A549 (cell line): Measurements from ENCODE around the gene GABBR2. TPM values are rescaled to one million over a fixed set of nuclear protein-coding genes. Genes with fewer than 3 reads are reported as not detected.

ENCODE experiments used
- ATAC-seq, 2 experiments: fragments of 200-7000 bp in 1 of 2; fragments of >200 bp in 1 of 2; cut with Nextera tagmentation in 1 of 2; cut with Tn5 transposase in 1 of 2; 3 replicates each; pipeline versions ENCODE4 v1.8.0 to v1.9.1; 2018 to 2020; ENCODE audit warnings: mild to moderate bottlenecking in 1 of 2, moderate library complexity in 1 of 2
- CTCF ChIA-PET: fragments of 300-600 bp; sonication (Branson Sonifier 250); formaldehyde crosslinking; extraction: SDS; loops from one replicate; lab custom pipeline; 2021; ENCODE audit warnings: antibody characterized with exemption, inconsistent platforms; lab: Yijun Ruan, JAX
- POLR2A ChIA-PET: fragments of 350-600 bp; formaldehyde crosslinking; extraction: SDS; loops from one replicate; lab custom pipeline; 2021; ENCODE audit warnings: antibody characterized with exemption, inconsistent platforms; lab: Yijun Ruan, JAX
- DNase-seq, 2 experiments: peaks; one replicate each; pipeline versions ENCODE4 v3.0.0 to v3.0.0-alpha.2; 2011 to 2016; ENCODE audit warnings: low read depth in 1 of 2, low spot score in 1 of 2
- FAIRE-seq: peaks from 2 replicates; lab custom pipeline; 2011; peaks lifted over from hg19 to GRCh38; lab: Jason Lieb, UNC
- H3K27ac ChIP-seq, 2 experiments: fragments of >200 bp; sonication (Bioruptor Twin); formaldehyde crosslinking; 3 replicates each; pipeline ENCODE4 v1.5.1; 2016 to 2017
- H3K4me1 ChIP-seq: fragments of >200 bp; sonication (Bioruptor Twin); formaldehyde crosslinking; 3 replicates; pipeline ENCODE4 v1.6.1; 2016
- H3K4me2 ChIP-seq: fragments of >200 bp; sonication (Bioruptor Twin); formaldehyde crosslinking; 3 replicates; pipeline ENCODE4 v1.6.1; 2016
- H3K4me3 ChIP-seq: fragments of >200 bp; sonication (Bioruptor Twin); formaldehyde crosslinking; 3 replicates; pipeline ENCODE4 v1.5.1; 2016
- H3K9me3 ChIP-seq: fragments of >200 bp; sonication (Bioruptor Twin); formaldehyde crosslinking; 3 replicates; pipeline ENCODE4 v1.6.1; 2016
- BCL3 ChIP-seq: fragments of >200 bp; sonication (Bioruptor Twin); formaldehyde crosslinking; IDR thresholded peaks from 3 replicates; pipeline ENCODE4 v1.6.1; 2016
- CBX2 ChIP-seq: fragments of 200-600 bp; sonication (generic); IDR thresholded peaks from 2 replicates; pipeline ENCODE4 v1.6.1; 2016; ENCODE audit warnings: low read depth, mild to moderate bottlenecking, borderline replicate concordance
- CBX8 ChIP-seq: fragments of 200-600 bp; sonication (generic); IDR thresholded peaks from 2 replicates; pipeline ENCODE4 v1.6.1; 2016
- EHF ChIP-seq: fragments of 250-450 bp; sonication (Bioruptor Pico); IDR thresholded peaks from 2 replicates; pipeline ENCODE4 v1.5.0; 2020; ENCODE audit warnings: mild to moderate bottlenecking
- EP300 ChIP-seq, 2 experiments: fragments of >200 bp; sonication (Bioruptor Twin); formaldehyde crosslinking; IDR thresholded peaks; 2 replicates in 1 of 2; 3 replicates in 1 of 2; pipeline ENCODE4 v1.6.1; 2016 to 2017
- ESRRA ChIP-seq: fragments of 150-350 bp; IDR thresholded peaks from 2 replicates; pipeline ENCODE4 v1.6.1; 2014; ENCODE audit warnings: mild to moderate bottlenecking, low read length, borderline replicate concordance
- GATA3 ChIP-seq: IDR thresholded peaks from 2 replicates; pipeline ENCODE4 v1.6.1; 2012; ENCODE audit warnings: borderline replicate concordance
- HDAC2 ChIP-seq: fragments of 200-600 bp; sonication (generic); IDR thresholded peaks from 2 replicates; pipeline ENCODE4 v1.6.1; 2016
- HEYL ChIP-seq: fragments of 250-450 bp; sonication (Bioruptor Pico); IDR thresholded peaks from 2 replicates; pipeline ENCODE4 v1.8.0; 2021; ENCODE audit warnings: mild to moderate bottlenecking, moderate library complexity
- HOXB13 ChIP-seq: fragments of 250-450 bp; sonication (Bioruptor Pico); IDR thresholded peaks from 2 replicates; pipeline ENCODE4 v1.5.0; 2020; ENCODE audit warnings: low read depth, mild to moderate bottlenecking, moderate library complexity
- JUN ChIP-seq, 2 experiments: fragments of >200 bp; sonication (Bioruptor Twin); formaldehyde crosslinking; IDR thresholded peaks; 2 replicates in 1 of 2; 3 replicates in 1 of 2; pipeline ENCODE4 v1.6.1; 2016 to 2017
- KDM1A ChIP-seq: fragments of 200-600 bp; sonication (generic); IDR thresholded peaks from 2 replicates; pipeline ENCODE4 v1.6.1; 2016; ENCODE audit warnings: low read depth, mild to moderate bottlenecking
- KDM5A ChIP-seq: fragments of 200-600 bp; sonication (generic); IDR thresholded peaks from 2 replicates; pipeline ENCODE4 v1.6.1; 2016; ENCODE audit warnings: antibody characterized with exemption, mild to moderate bottlenecking
- MAZ ChIP-seq: fragments of 150-350 bp; IDR thresholded peaks from 2 replicates; pipeline ENCODE4 v1.6.1; 2014; ENCODE audit warnings: antibody characterized with exemption, low read depth, low read length, borderline replicate concordance
- NR3C1 ChIP-seq: fragments of >200 bp; sonication (Bioruptor Twin); formaldehyde crosslinking; IDR thresholded peaks from 3 replicates; pipeline ENCODE4 v1.6.1; 2017
- PHF8 ChIP-seq: fragments of 200-600 bp; sonication (generic); IDR thresholded peaks from 2 replicates; pipeline ENCODE4 v1.6.1; 2016; ENCODE audit warnings: low read depth, mild to moderate bottlenecking, antibody characterized with exemption, moderate library complexity, borderline replicate concordance
- POLR2AphosphoS2 ChIP-seq: conservative IDR thresholded peaks from 2 replicates; pipeline ENCODE4 v1.6.1; 2012; ENCODE audit warnings: low read length, improper control_type of control experiment, inconsistent platforms
- RARB ChIP-seq: fragments of 250-450 bp; sonication (Bioruptor Pico); IDR thresholded peaks from 2 replicates; pipeline ENCODE4 v1.8.0; 2021; ENCODE audit warnings: mild to moderate bottlenecking, moderate library complexity
- RCOR1 ChIP-seq: fragments of 150-350 bp; IDR thresholded peaks from 2 replicates; pipeline ENCODE4 v1.6.1; 2014; ENCODE audit warnings: antibody characterized with exemption, low read length, low read depth
- ZSCAN20 ChIP-seq: fragments of 250-450 bp; sonication (Bioruptor Pico); IDR thresholded peaks from 2 replicates; pipeline ENCODE4 v1.8.0; 2022; ENCODE audit warnings: mild to moderate bottlenecking, moderate library complexity
- WGBS: methylation state at CpG from one replicate; pipeline ENCODE4 v1.1.6; 2017; ENCODE audit errors: missing lambda C conversion rate; 5-methylcytosine and 5-hydroxymethylcytosine counted together
- polyA plus RNA-seq, 4 experiments: library from polyadenylated mRNA; depleted of rRNA in 3 of 4; stranded (reverse); fragments of >200 nt; fragmentation: RNase III in 1 of 4; extraction: RNeasy Plus Mini Kit Qiagen cat#74134 plus additional on column Dnase treatment in 1 of 4; gene quantifications; 2 replicates in 3 of 4; 3 replicates in 1 of 4; pipeline ENCODE4 v1.2.3, GENCODE V29; 2011 to 2017
- TF ChIP-seq, protein P1 (sequence below): IDR thresholded peaks from 2 replicates; pipeline ENCODE4 v1.6.1; 2012
- TF ChIP-seq, protein P2 (sequence below): fragments of 200-600 bp; sonication (generic); IDR thresholded peaks from 2 replicates; pipeline ENCODE4 v1.6.1; 2016; ENCODE audit warnings: antibody characterized with exemption, mild to moderate bottlenecking, moderate library complexity
- TF ChIP-seq, protein P3 (sequence below): IDR thresholded peaks from 2 replicates; pipeline ENCODE4 v1.6.1; 2012
- TF ChIP-seq, protein P4 (sequence below): fragments of >200 bp; sonication (Bioruptor Twin); formaldehyde crosslinking; IDR thresholded peaks from 3 replicates; pipeline ENCODE4 v1.5.1; 2016
- TF ChIP-seq, protein P5 (sequence below): fragments of 250-450 bp; sonication (Bioruptor Pico); IDR thresholded peaks from 2 replicates; pipeline ENCODE4 v1.5.0; 2020; ENCODE audit warnings: low read depth, mild to moderate bottlenecking, moderate library complexity

The GABBR2 gene
- polyA plus RNA-seq, 2 of the 4 experiments (the other 2 are of a cell fraction), result 0.08 to 0.57 TPM

DNA sequence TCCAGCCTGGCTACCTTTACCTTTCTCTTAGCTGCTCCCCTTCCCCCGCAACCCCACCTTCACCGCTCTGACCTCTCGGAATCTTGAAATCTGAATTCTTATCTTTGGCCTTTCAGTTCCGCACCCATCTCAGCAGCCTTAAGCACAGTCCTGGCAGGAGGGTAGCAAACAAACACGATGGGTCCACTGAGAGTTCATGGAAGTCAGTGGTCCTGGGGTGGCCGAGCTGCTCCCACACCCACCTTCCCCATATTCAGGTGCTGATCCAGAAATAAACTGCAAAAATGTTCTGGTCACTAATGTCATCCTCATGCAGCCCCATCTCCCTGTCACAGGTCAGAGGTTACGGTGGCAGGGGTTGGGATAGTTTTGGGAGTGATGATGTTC lies 393.7 kb downstream of the GABBR2 start (continued):
- TF ChIP-seq, protein P1, sequence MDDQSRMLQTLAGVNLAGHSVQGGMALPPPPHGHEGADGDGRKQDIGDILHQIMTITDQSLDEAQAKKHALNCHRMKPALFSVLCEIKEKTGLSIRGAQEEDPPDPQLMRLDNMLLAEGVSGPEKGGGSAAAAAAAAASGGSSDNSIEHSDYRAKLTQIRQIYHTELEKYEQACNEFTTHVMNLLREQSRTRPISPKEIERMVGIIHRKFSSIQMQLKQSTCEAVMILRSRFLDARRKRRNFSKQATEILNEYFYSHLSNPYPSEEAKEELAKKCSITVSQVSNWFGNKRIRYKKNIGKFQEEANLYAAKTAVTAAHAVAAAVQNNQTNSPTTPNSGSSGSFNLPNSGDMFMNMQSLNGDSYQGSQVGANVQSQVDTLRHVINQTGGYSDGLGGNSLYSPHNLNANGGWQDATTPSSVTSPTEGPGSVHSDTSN, result no peak

GRCh38 chr9:98314381-98315066 lies 394.2 kb downstream of the GABBR2 start:
- no peak for FAIRE-seq
- Histone ChIP-seq H3K4me2 (no peak overlapping the region), H3K4me3 (no peak overlapping the region), H3K4me1 (0 out of 3 replicates have a peak, but pooled peaks cover 2% of the 10 kb centered on the region), H3K27ac (no peak overlapping the region), H3K9me3 (no peaks in the 10 kb centered on the region)
- ChIA-PET CTCF (interaction anchor here (0.8 to 10.2 kb wide), 51 partner anchors 9 to 491 kb away, joined by 3 to 164 read pairs (median 5); partner anchors contain the start of genes GABBR2 and TRIM14), POLR2A (no interaction called here)
- no peak for ATAC-seq
- no peak for TF ChIP-seq GATA3
- TF ChIP-seq CBX2, result no peak
- TF ChIP-seq PHF8, result no peak
- no peak for TF ChIP-seq POLR2AphosphoS2
- TF ChIP-seq BCL3, result no peak
- TF ChIP-seq CBX8, result no peak
- TF ChIP-seq MAZ, result no peak
- TF ChIP-seq RCOR1, result no peak
- TF ChIP-seq KDM1A, result no peak
- TF ChIP-seq, protein P2, sequence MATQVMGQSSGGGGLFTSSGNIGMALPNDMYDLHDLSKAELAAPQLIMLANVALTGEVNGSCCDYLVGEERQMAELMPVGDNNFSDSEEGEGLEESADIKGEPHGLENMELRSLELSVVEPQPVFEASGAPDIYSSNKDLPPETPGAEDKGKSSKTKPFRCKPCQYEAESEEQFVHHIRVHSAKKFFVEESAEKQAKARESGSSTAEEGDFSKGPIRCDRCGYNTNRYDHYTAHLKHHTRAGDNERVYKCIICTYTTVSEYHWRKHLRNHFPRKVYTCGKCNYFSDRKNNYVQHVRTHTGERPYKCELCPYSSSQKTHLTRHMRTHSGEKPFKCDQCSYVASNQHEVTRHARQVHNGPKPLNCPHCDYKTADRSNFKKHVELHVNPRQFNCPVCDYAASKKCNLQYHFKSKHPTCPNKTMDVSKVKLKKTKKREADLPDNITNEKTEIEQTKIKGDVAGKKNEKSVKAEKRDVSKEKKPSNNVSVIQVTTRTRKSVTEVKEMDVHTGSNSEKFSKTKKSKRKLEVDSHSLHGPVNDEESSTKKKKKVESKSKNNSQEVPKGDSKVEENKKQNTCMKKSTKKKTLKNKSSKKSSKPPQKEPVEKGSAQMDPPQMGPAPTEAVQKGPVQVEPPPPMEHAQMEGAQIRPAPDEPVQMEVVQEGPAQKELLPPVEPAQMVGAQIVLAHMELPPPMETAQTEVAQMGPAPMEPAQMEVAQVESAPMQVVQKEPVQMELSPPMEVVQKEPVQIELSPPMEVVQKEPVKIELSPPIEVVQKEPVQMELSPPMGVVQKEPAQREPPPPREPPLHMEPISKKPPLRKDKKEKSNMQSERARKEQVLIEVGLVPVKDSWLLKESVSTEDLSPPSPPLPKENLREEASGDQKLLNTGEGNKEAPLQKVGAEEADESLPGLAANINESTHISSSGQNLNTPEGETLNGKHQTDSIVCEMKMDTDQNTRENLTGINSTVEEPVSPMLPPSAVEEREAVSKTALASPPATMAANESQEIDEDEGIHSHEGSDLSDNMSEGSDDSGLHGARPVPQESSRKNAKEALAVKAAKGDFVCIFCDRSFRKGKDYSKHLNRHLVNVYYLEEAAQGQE, result no peak
- no peak for TF ChIP-seq KDM5A
- TF ChIP-seq EP300 (IDR thresholded peaks at IDR 0.05), result no peak
- no peak for TF ChIP-seq NR3C1
- TF ChIP-seq JUN (IDR thresholded peaks at IDR 0.05), result no peak
- no peak for TF ChIP-seq RARB (CRISPR knock-in tag)
- no peak for TF ChIP-seq ZSCAN20 (CRISPR knock-in tag)
- no peak for DNase-seq
- WGBS, result 35% methylated on average over 6 of the region's 6 CpGs

GRCh38 chr9:98312365-98312764 lies 396.4 kb downstream of the GABBR2 start:
- CTCF ChIA-PET, result interaction anchor here (0.8 to 10.2 kb wide), 6 partner anchors 8 to 494 kb away, joined by 3 to 164 read pairs (median 30); no protein-coding TSS in a partner anchor
- POLR2A ChIA-PET, result no interaction called here
- no peak for ATAC-seq
- no peaks in the 10 kb centered on the region for H3K9me3 ChIP-seq
- H3K4me3 ChIP-seq, result no peak overlapping the region
- no peak for DNase-seq
- H3K27ac ChIP-seq, result no peak overlapping the region
- 0 out of 3 replicates have a peak, but pooled peaks cover 2% of the 10 kb centered on the region for H3K4me1 ChIP-seq
- no peak overlapping the region for H3K4me2 ChIP-seq
- TF ChIP-seq GATA3 (no peak), ESRRA (no peak), CBX8 (no peak), HDAC2 (no peak), KDM1A (no peak), HEYL (CRISPR knock-in tag) (no peak), EHF (CRISPR knock-in tag) (no peak), ZSCAN20 (CRISPR knock-in tag) (no peak), HOXB13 (no peak)
- TF ChIP-seq, protein P3, sequence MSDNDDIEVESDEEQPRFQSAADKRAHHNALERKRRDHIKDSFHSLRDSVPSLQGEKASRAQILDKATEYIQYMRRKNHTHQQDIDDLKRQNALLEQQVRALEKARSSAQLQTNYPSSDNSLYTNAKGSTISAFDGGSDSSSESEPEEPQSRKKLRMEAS, result no peak
- TF ChIP-seq, protein P4, sequence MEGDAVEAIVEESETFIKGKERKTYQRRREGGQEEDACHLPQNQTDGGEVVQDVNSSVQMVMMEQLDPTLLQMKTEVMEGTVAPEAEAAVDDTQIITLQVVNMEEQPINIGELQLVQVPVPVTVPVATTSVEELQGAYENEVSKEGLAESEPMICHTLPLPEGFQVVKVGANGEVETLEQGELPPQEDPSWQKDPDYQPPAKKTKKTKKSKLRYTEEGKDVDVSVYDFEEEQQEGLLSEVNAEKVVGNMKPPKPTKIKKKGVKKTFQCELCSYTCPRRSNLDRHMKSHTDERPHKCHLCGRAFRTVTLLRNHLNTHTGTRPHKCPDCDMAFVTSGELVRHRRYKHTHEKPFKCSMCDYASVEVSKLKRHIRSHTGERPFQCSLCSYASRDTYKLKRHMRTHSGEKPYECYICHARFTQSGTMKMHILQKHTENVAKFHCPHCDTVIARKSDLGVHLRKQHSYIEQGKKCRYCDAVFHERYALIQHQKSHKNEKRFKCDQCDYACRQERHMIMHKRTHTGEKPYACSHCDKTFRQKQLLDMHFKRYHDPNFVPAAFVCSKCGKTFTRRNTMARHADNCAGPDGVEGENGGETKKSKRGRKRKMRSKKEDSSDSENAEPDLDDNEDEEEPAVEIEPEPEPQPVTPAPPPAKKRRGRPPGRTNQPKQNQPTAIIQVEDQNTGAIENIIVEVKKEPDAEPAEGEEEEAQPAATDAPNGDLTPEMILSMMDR, result no peak
- TF ChIP-seq, protein P5, sequence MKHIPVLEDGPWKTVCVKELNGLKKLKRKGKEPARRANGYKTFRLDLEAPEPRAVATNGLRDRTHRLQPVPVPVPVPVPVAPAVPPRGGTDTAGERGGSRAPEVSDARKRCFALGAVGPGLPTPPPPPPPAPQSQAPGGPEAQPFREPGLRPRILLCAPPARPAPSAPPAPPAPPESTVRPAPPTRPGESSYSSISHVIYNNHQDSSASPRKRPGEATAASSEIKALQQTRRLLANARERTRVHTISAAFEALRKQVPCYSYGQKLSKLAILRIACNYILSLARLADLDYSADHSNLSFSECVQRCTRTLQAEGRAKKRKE, result no peak
- TF ChIP-seq, all 56 proteins: peak for 0
- WGBS, result 97% methylated on average over 3 of the region's 3 CpGs
- FAIRE-seq, result no peak
